Measurements from ENCODE around the gene MBL2. TPM values are rescaled to one million over a fixed set of nuclear protein-coding genes. Genes with fewer than 3 reads are reported as not detected.

MBL2 gene
- total and polyA plus RNA-seq, 2 of the 8 experiments (the other 6 are each of a cell fraction or from before 2014, with no cell fraction given) = not detected

- Histone ChIP-seq H3K9me3 (ENCODE audit: insufficient read depth in 2 of 2, low read depth in 1 of 2, low read length in 1 of 2) (peaks cover 11 to 19% of the 10 kb centered on the region in 2 experiments), H3K14ac (ENCODE audit: insufficient read length) (no peak overlapping the region), H3K27ac (ENCODE audit: low read depth, low read length) (no peak overlapping the region), H3K56ac (replicated peaks; ENCODE audit: insufficient read length, low read depth, low read length) (no peak overlapping the region), H3K79me1 (ENCODE audit: low read depth, low read length) (no peaks in the 10 kb centered on the region), H3K79me2 (ENCODE audit: control insufficient read depth in 1 of 2, insufficient read depth in 2 of 2, low read length in 2 of 2) (no peaks in the 10 kb centered on the region), H4K5ac (ENCODE audit: insufficient read length, low read depth, low read length) (no peak overlapping the region), H3K36me3 (ENCODE audit: control insufficient read depth in 2 of 4, insufficient read depth in 4 of 4, low read length in 3 of 4) (no peaks in the 10 kb centered on the region; a peak in 1 of 8 replicates), H4K20me1 (replicated peaks in 1 of 2; ENCODE audit: control insufficient read depth in 1 of 2, insufficient read depth in 2 of 2, low read length in 2 of 2) (no peaks in the 10 kb centered on the region), H3K4me3 (ENCODE audit: extremely low read depth in 1 of 4, insufficient read depth in 2 of 4, low read depth in 3 of 4, low read length in 4 of 4) (no peak overlapping the region), H2AK5ac (ENCODE audit: low read depth, low read length) (no peak overlapping the region), H2BK12ac (ENCODE audit: low read depth, low read length) (no peak overlapping the region), H3K4me2 (ENCODE audit: insufficient read depth in 1 of 2, low read depth in 2 of 2, low read length in 2 of 2) (no peak overlapping the region), H3K18ac (ENCODE audit: extremely low read depth, low read length) (no peak overlapping the region), H2BK20ac (ENCODE audit: low read length) (no peak overlapping the region), H3K4ac (replicated peaks; ENCODE audit: insufficient read length, low read depth, low read length) (no peak overlapping the region), H3K23me2 (ENCODE audit: low read depth, low read length) (no peaks in the 10 kb centered on the region), H2BK5ac (ENCODE audit: low read depth, low read length) (no peak overlapping the region), H3K23ac (ENCODE audit: insufficient read length) (no peak overlapping the region), H2AFZ (ENCODE audit: low read length) (no peak overlapping the region), H2BK120ac (replicated peaks; ENCODE audit: low read depth, low read length) (no peak overlapping the region), H3K27me3 (replicated peaks in 1 of 4; ENCODE audit: control insufficient read depth in 3 of 4, extremely low read depth in 1 of 4, insufficient read depth in 3 of 4, low read length in 3 of 4) (no peaks in the 10 kb centered on the region), H4K8ac (ENCODE audit: extremely low read depth, insufficient read depth, low read length) (no peak overlapping the region), H2BK15ac (ENCODE audit: low read length) (no peak overlapping the region), H4K91ac (replicated peaks; ENCODE audit: insufficient read length, low read length) (no peak overlapping the region), H3K9ac (replicated peaks in 1 of 4; ENCODE audit: extremely low read depth in 1 of 4, low read depth in 3 of 4, low read length in 3 of 4) (no peak overlapping the region), H3K4me1 (replicated peaks in 1 of 4; ENCODE audit: control insufficient read depth in 3 of 4, insufficient read depth in 4 of 4, low read length in 3 of 4) (no peaks in the 10 kb centered on the region)
- ChIA-PET POLR2A (ENCODE audit: partially characterized antibody) (no interaction called here), CTCF (ENCODE audit: partially characterized antibody) (interaction anchor here (0.6 to 2.5 kb wide), 3 partner anchors 39 to 95 kb away, joined by 3 to 11 read pairs (median 3); no protein-coding TSS in a partner anchor)
- no peak for FAIRE-seq
- 88% methylated on average over 5 of the region's 5 CpGs; no CpG with 5 or more reads in 1 of the 2 experiments for WGBS, 2 experiments (ENCODE audit: extremely low coverage in 1 of 2, insufficient coverage in 1 of 2, insufficient read length in 1 of 2, insufficient replicate concordance in 2 of 2, low coverage in 1 of 2, low lambda C conversion rate in 2 of 2, missing lambda C conversion rate in 1 of 2)
- no peak for DNase-seq (ENCODE audit: low read depth in 1 of 2, low spot score in 2 of 2)
- TF ChIP-seq KDM1A (IDR thresholded peaks at IDR 0.05; ENCODE audit: borderline replicate concordance, low read length) (no peak), ASH2L (IDR thresholded peaks at IDR 0.05; ENCODE audit: low read length) (no peak), KDM4A (IDR thresholded peaks at IDR 0.05; ENCODE audit: low read depth, low read length, severe bottlenecking) (no peak), POLR2AphosphoS5 (IDR thresholded peaks at IDR 0.05; ENCODE audit: low read depth, low read length) (no peak), FOSL1 (IDR thresholded peaks at IDR 0.05; ENCODE audit: insufficient read depth, low read depth, low read length) (no peak), SIN3A (conservative IDR thresholded peaks at IDR 0.05 in 1 of 2, IDR thresholded peaks at IDR 0.05 in 1 of 2; ENCODE audit: low read depth in 1 of 2, low read length in 2 of 2) (no peak), USF2 (IDR thresholded peaks at IDR 0.05; ENCODE audit: low read length) (no peak), YY1 (IDR thresholded peaks at IDR 0.05; ENCODE audit: low read depth, low read length) (no peak), POLR2A (IDR thresholded peaks at IDR 0.05; ENCODE audit: control extremely low read depth in 1 of 2, low read depth in 2 of 2, low read length in 2 of 2) (no peak), SRF (IDR thresholded peaks at IDR 0.05; ENCODE audit: low read depth, low read length) (no peak), TCF12 (IDR thresholded peaks at IDR 0.05; ENCODE audit: low read depth, low read length) (no peak)
These were observed 33.6 kb downstream of the MBL2 start for GRCh38 chr10:52738951-52739350.
